K562 (cell line): ENCODE measurements around the gene NABP2. TPM values are rescaled to one million over a fixed set of nuclear protein-coding genes. Genes with fewer than 3 reads are reported as not detected.

Experiments used
- BCOR ChIP-seq: fragments of 450-650 bp; IDR thresholded peaks from 2 replicates; pipeline ENCODE4 v1.6.1; 2016
- DNMT1 ChIP-seq: fragments of 450-650 bp; IDR thresholded peaks from 2 replicates; pipeline ENCODE4 v1.6.1; 2016; ENCODE audit warnings: antibody characterized with exemption, mild to moderate bottlenecking
- ETV6 ChIP-seq, 3 experiments: fragments of 150-350 bp in 1 of 3; sonication (generic) in 1 of 3; formaldehyde crosslinking in 1 of 3; IDR thresholded peaks; 2 replicates each; pipeline versions ENCODE4 v1.6.1 to v1.8.0; 2014 to 2022; ENCODE audit warnings: borderline replicate concordance in 2 of 3, low read depth in 2 of 3, antibody characterized with exemption in 1 of 3, low read length in 1 of 3, mild to moderate bottlenecking in 1 of 3, missing genetic modification reagents in 1 of 3
- KLF16 ChIP-seq: IDR thresholded peaks from 2 replicates; pipeline ENCODE4 v1.6.1; 2016; ENCODE audit warnings: antibody characterized with exemption
- LARP7 ChIP-seq: fragments of 450-650 bp; IDR thresholded peaks from 2 replicates; pipeline ENCODE4 v1.6.1; 2016
- MTA1 ChIP-seq: fragments of 450-650 bp; IDR thresholded peaks from 2 replicates; pipeline ENCODE4 v1.6.1; 2017; ENCODE audit warnings: borderline replicate concordance
- POLR3G ChIP-seq: IDR thresholded peaks from 2 replicates; pipeline ENCODE4 v1.6.1; 2011; ENCODE audit not compliant: insufficient read length, insufficient replicate concordance; ENCODE audit errors: extremely low read depth
- RFX1 ChIP-seq: fragments of 450-650 bp; IDR thresholded peaks from 2 replicates; pipeline ENCODE4 v1.6.1; 2016; ENCODE audit warnings: mild to moderate bottlenecking, moderate library complexity
- SIN3B ChIP-seq: fragments of 450-650 bp; IDR thresholded peaks from 2 replicates; pipeline ENCODE4 v1.6.1; 2017; ENCODE audit warnings: low read depth, mild to moderate bottlenecking, moderate library complexity
- SMAD2 ChIP-seq: fragments of 150-350 bp; IDR thresholded peaks from 2 replicates; pipeline ENCODE4 v1.6.1; 2014; ENCODE audit warnings: low read depth, mild to moderate bottlenecking, low read length
- ZC3H11A ChIP-seq: IDR thresholded peaks from 2 replicates; pipeline ENCODE4 v1.6.1; 2012; ENCODE audit warnings: low read depth, low read length, improper control_type of control experiment
- ZNF23 ChIP-seq: fragments of 250-450 bp; sonication (Bioruptor Pico); IDR thresholded peaks from 2 replicates; pipeline ENCODE4 v1.4.0; 2020; ENCODE audit warnings: mild to moderate bottlenecking
- ZNF24 ChIP-seq: fragments of 450-650 bp; IDR thresholded peaks from 2 replicates; pipeline ENCODE4 v1.6.1; 2016
- ZNF316 ChIP-seq: fragments of 450-650 bp; IDR thresholded peaks from 2 replicates; pipeline ENCODE4 v1.6.1; 2016
- ZNF586 ChIP-seq: fragments of 450-650 bp; formaldehyde crosslinking; conservative IDR thresholded peaks from 2 replicates; pipeline ENCODE4 v1.4.0; 2020; ENCODE audit warnings: mild to moderate bottlenecking, moderate library complexity
- ZNF75A ChIP-seq: fragments of 450-650 bp; formaldehyde crosslinking; IDR thresholded peaks from 2 replicates; pipeline ENCODE4 v1.4.0; 2020; ENCODE audit warnings: mild to moderate bottlenecking
- ZSCAN29 ChIP-seq: fragments of 450-650 bp; IDR thresholded peaks from 2 replicates; pipeline ENCODE4 v1.6.1; 2017
- polyA plus RNA-seq, 8 experiments: library from polyadenylated mRNA; depleted of rRNA in 4 of 8; stranded (reverse) in 5 of 8; unstranded in 3 of 8; fragments of >200 nt; fragmentation: Nextera tagmentation in 2 of 8; fragmentation: Illumina TruSeq in 1 of 8; extraction: Ambion mirVana in 2 of 8; extraction: Trizol in 1 of 8; gene quantifications; 2 replicates each; pipeline versions ENCODE4 v1.2.1 to v1.2.3, GENCODE V29; 2011 to 2014; ENCODE audit warnings: inconsistent platforms in 1 of 8, missing spikeins in 1 of 8
- total RNA-seq, 7 experiments: library from RNA; depleted of rRNA in 6 of 7; stranded (reverse); fragments of >200 nt in 6 of 7; fragmentation: Illumina TruSeq in 2 of 7; extraction: Trizol in 2 of 7; gene quantifications; 2 replicates each; pipeline versions ENCODE4 v1.2.1 to v1.2.3, GENCODE V29; 2011 to 2021; ENCODE audit warnings: low replicate concordance in 1 of 7
- TF ChIP-seq, protein P1 (sequence below), 3 experiments: IDR thresholded peaks in 2 of 3; conservative IDR thresholded peaks in 1 of 3; 2 replicates each; pipeline ENCODE4 v1.5.1; 2011 to 2012; ENCODE audit warnings: low read length in 3 of 3, mild to moderate bottlenecking in 3 of 3, control low read depth in 2 of 3, improper control_type of control experiment in 1 of 3, inconsistent platforms in 1 of 3, low read depth in 1 of 3, mixed read lengths in 1 of 3, moderate library complexity in 1 of 3; ENCODE audit not compliant: insufficient read depth in 2 of 3
- TF ChIP-seq, protein P2 (sequence below): fragments of 450-650 bp; IDR thresholded peaks from 2 replicates; pipeline ENCODE4 v1.6.1; 2016; ENCODE audit warnings: low read depth, mild to moderate bottlenecking, moderate library complexity
- TF ChIP-seq, protein P3 (sequence below), 2 experiments: fragments of 450-650 bp; formaldehyde crosslinking in 1 of 2; IDR thresholded peaks; 2 replicates each; pipeline versions ENCODE4 v1.4.0 to v1.6.1; 2014 to 2020; ENCODE audit warnings: mild to moderate bottlenecking in 2 of 2, borderline replicate concordance in 1 of 2, low read depth in 1 of 2

NABP2 gene
- total and polyA plus RNA-seq, 9 of the 15 experiments (the other 6 are each of a cell fraction or from before 2014, with no cell fraction given) = 11.3 to 60.6 (median 43.5) TPM

DNA sequence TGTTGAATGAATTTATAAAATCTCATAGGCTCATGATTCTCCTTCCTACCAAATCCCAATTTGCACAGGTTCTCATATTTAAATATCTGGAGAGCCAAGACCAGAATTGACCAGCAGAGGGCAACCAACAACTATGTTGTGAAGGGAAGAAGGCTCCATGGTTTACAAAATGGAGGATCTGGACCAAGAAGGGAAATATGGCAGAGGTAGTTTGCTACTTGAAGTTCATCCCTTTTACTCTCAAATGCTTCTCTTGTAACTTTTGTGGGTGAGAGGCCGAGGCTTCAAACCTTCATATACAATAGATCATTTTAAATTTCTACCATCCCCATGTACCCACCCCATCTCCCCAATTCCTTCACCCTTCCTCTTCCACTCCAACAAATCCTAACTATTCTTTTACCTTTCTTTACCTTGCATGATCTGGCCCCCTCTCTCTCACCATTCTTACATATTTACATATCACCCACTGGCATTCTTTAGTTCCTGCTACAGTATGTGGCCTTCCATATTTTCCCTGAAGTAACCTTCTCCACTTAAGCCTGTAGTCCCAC, 31.0 kb upstream of the NABP2 start (continued):
- TF ChIP-seq ZC3H11A (peak; percentile 80; the same call in 1 of the 2 replicates), ZNF24 (no peak), SIN3B (no peak), ZNF586 (CRISPR knock-in tag) (no peak), ZNF23 (no peak), SMAD2 (no peak), POLR3G (no peak), RFX1 (no peak), KLF16 (no peak), ZSCAN29 (no peak), LARP7 (no peak), DNMT1 (no peak), ZNF75A (no peak), ETV6 (IDR thresholded peaks at IDR 0.05; ENCODE audit: borderline replicate concordance in 1 of 2, low read depth in 2 of 2, low read length in 1 of 2) (no peak), ETV6 (CRISPR knock-in tag; IDR thresholded peaks at IDR 0.05; ENCODE audit: borderline replicate concordance) (no peak), MTA1 (no peak), BCOR (no peak), ZNF316 (no peak)
- TF ChIP-seq, protein P1, sequence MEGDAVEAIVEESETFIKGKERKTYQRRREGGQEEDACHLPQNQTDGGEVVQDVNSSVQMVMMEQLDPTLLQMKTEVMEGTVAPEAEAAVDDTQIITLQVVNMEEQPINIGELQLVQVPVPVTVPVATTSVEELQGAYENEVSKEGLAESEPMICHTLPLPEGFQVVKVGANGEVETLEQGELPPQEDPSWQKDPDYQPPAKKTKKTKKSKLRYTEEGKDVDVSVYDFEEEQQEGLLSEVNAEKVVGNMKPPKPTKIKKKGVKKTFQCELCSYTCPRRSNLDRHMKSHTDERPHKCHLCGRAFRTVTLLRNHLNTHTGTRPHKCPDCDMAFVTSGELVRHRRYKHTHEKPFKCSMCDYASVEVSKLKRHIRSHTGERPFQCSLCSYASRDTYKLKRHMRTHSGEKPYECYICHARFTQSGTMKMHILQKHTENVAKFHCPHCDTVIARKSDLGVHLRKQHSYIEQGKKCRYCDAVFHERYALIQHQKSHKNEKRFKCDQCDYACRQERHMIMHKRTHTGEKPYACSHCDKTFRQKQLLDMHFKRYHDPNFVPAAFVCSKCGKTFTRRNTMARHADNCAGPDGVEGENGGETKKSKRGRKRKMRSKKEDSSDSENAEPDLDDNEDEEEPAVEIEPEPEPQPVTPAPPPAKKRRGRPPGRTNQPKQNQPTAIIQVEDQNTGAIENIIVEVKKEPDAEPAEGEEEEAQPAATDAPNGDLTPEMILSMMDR (IDR thresholded peaks at IDR 0.05 in 2 of 3, conservative IDR thresholded peaks at IDR 0.05 in 1 of 3; ENCODE audit: insufficient read depth in 2 of 3, low read depth in 1 of 3, low read length in 3 of 3) = peak; percentile 82 to 98 (median 82)
- TF ChIP-seq, protein P2, sequence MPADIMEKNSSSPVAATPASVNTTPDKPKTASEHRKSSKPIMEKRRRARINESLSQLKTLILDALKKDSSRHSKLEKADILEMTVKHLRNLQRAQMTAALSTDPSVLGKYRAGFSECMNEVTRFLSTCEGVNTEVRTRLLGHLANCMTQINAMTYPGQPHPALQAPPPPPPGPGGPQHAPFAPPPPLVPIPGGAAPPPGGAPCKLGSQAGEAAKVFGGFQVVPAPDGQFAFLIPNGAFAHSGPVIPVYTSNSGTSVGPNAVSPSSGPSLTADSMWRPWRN = no peak
- TF ChIP-seq, protein P3, sequence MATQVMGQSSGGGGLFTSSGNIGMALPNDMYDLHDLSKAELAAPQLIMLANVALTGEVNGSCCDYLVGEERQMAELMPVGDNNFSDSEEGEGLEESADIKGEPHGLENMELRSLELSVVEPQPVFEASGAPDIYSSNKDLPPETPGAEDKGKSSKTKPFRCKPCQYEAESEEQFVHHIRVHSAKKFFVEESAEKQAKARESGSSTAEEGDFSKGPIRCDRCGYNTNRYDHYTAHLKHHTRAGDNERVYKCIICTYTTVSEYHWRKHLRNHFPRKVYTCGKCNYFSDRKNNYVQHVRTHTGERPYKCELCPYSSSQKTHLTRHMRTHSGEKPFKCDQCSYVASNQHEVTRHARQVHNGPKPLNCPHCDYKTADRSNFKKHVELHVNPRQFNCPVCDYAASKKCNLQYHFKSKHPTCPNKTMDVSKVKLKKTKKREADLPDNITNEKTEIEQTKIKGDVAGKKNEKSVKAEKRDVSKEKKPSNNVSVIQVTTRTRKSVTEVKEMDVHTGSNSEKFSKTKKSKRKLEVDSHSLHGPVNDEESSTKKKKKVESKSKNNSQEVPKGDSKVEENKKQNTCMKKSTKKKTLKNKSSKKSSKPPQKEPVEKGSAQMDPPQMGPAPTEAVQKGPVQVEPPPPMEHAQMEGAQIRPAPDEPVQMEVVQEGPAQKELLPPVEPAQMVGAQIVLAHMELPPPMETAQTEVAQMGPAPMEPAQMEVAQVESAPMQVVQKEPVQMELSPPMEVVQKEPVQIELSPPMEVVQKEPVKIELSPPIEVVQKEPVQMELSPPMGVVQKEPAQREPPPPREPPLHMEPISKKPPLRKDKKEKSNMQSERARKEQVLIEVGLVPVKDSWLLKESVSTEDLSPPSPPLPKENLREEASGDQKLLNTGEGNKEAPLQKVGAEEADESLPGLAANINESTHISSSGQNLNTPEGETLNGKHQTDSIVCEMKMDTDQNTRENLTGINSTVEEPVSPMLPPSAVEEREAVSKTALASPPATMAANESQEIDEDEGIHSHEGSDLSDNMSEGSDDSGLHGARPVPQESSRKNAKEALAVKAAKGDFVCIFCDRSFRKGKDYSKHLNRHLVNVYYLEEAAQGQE (IDR thresholded peaks at IDR 0.05; ENCODE audit: borderline replicate concordance) = peak; percentile 78; the same call in 1 of the 2 replicates
- TF ChIP-seq, protein P3 (CRISPR knock-in tag; IDR thresholded peaks at IDR 0.05; ENCODE audit: low read depth) = no peak
